ENCODE results near the gene SMIM28.

SMIM28 gene

DNA sequence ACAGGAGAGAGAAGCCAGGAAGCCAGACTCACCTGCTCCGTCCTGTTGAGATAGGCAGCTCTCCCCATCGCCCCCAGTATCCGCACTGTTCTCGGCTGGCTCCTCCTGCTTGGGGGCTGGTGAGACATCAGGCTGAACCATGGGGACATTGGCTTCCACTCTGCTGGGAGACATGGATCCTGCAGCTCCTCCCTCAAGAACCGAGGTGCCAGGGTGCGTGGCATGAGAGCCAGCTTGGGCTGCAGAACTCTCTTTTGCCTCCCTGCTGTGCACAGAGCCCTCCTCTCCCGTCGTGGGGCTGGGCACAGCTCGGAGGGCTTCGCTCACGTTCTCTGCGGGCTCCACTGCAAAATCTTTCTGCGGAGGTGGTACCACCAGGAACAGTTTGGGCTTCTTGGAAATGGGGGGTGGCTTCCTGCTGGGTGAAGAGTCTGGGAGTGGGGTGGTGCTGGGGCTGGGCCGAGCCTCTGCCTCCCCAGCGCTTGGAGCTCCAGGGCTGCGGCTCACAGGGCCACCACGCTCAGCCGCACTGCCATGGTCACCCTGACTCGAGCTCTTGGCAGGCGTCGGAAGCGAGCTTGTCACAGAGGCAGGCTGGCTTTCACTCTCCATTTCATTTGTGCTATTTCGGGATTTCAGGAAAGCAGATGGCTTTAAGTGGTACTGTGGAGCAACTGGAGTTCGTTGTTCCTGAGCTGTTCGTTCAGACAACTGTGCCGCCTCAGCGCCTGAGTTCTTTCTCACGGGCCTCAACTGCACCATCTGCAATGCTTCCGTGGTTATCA lies 52.8 kb downstream of the SMIM28 start:
- DNase-seq (ENCODE audit: low spot score), result no peak

- DNase-seq (ENCODE audit: low spot score), result no peak
Observed at GRCh38 chr6:138431256-138432062, 53.8 kb downstream of the SMIM28 start.

DNA sequence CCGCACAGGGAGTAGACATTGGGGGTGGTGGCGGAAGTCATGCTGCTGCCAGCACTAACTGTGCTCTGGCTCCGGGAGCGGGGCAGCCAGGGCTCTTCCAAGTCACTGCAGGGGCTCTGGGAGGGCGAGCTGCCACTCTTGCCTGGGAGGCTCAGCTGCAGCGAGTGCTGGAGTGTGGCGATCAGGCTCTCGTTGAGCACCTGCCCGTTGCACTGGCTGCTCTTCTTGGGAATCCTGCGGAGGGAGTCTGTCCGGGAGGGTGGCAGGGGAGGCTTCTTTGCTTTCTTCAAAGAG lies 54.3 kb downstream of the SMIM28 start:
- no peak for DNase-seq (ENCODE audit: low spot score)
